Body of pancreas (tissue), 4 donors: Measurements from ENCODE around the gene NTRK1. TPM values are rescaled to one million over a fixed set of nuclear protein-coding genes. Genes with fewer than 3 reads are reported as not detected.

Source experiments
- ATAC-seq: fragments of 150-250 bp; one replicate; pipeline ENCODE4 v1.9.1; 2016
- DNase-seq, 4 donors: peaks; one replicate each; pipeline ENCODE4 v3.0.0-alpha.2; 2019
- H3K27ac ChIP-seq, 4 donors: fragments of 200-600 bp; sonication (generic); 1 replicate in 3 of 4; 2 replicates in 1 of 4; pipeline versions ENCODE4 v1.5.1 to v1.6.1; 2016 to 2019; ENCODE audit warnings: mild to moderate bottlenecking in 1 of 4, mixed read lengths in 1 of 4, moderate library complexity in 1 of 4
- H3K27me3 ChIP-seq, 2 donors: fragments of 200-600 bp; sonication (generic); one replicate each; pipeline ENCODE4 v1.6.0; 2016; ENCODE audit warnings: mild to moderate bottlenecking in 1 of 2
- H3K36me3 ChIP-seq, 2 donors: fragments of 200-600 bp; sonication (generic); replicated peaks in 1 of 2; 2 replicates each; pipeline ENCODE4 v1.5.1; 2016; ENCODE audit warnings: low read depth in 2 of 2; ENCODE audit not compliant: insufficient read depth in 1 of 2
- H3K4me1 ChIP-seq: fragments of 200-600 bp; sonication (generic); one replicate; pipeline ENCODE4 v1.6.0; 2016
- H3K4me3 ChIP-seq, 2 donors: fragments of 200-600 bp; sonication (generic); 1 replicate in 1 of 2; 2 replicates in 1 of 2; pipeline ENCODE4 v1.5.1; 2016 to 2019
- H3K9me3 ChIP-seq, 3 donors: fragments of 200-600 bp; sonication (generic); 1 replicate in 2 of 3; 2 replicates in 1 of 3; pipeline ENCODE4 v1.5.1; 2016
- CTCF ChIP-seq, 7 experiments: fragments of 450-650 bp in 4 of 7; fragments of 200-600 bp in 3 of 7; sonication (generic) in 3 of 7; IDR thresholded peaks; one replicate each; pipeline ENCODE4 v1.5.1; 2016 to 2019; ENCODE audit warnings: antibody characterized with exemption in 7 of 7
- POLR2A ChIP-seq, 3 donors: fragments of 450-650 bp; IDR thresholded peaks; one replicate each; pipeline ENCODE4 v1.6.1; 2016; ENCODE audit warnings: antibody characterized with exemption in 3 of 3, mild to moderate bottlenecking in 2 of 3
- WGBS, 2 donors: methylation state at CpG; one replicate each; pipeline ENCODE4 v1.1.5; 2017; 5-methylcytosine and 5-hydroxymethylcytosine counted together
- intact Hi-C: fragments of 100-400 bp; cut with DNase I; formaldehyde crosslinking; loops from one replicate; pipeline ENCODE4 v1.15.1; 2023
- total RNA-seq, 2 donors: library from RNA; depleted of rRNA; stranded (reverse); fragments of >200 nt; gene quantifications; one replicate each; pipeline ENCODE4 v1.1.0, GENCODE V29; 2016

NTRK1 gene
- total RNA-seq, 2 donors from 2014 or later: 0.99 TPM; not detected in 1

- DNase-seq (peak in 1 of 4 donors; percentile 36), ATAC-seq (peak; percentile 43)
- Histone ChIP-seq H3K4me1 (no peaks in the 10 kb centered on the region), H3K9me3 (no peaks in the 10 kb centered on the region), H3K27ac (peak overlapping the region in 2 of 4 donors; percentile 25 to 44), H3K36me3 (no peaks in the 10 kb centered on the region), H3K27me3 (peaks cover 0 to 7% of the 10 kb centered on the region in 2 donors), H3K4me3 (no peak overlapping the region)
- no peak for TF ChIP-seq CTCF (IDR thresholded peaks at IDR 0.05)
- TF ChIP-seq POLR2A (IDR thresholded peaks at IDR 0.05): no peak
- intact Hi-C loops: no loop called here
- 39 to 48% methylated on average over 10 to 13 of the region's 13 CpGs for WGBS, 2 donors
Measured at GRCh38 chr1:156898161-156898566, 37.5 kb downstream of the NTRK1 start.

GRCh38 chr1:156898971-156899664, 38.5 kb downstream of the NTRK1 start:
- no peak for DNase-seq
- Histone ChIP-seq H3K27ac (no peak overlapping the region), H3K36me3 (no peaks in the 10 kb centered on the region), H3K4me1 (no peaks in the 10 kb centered on the region), H3K9me3 (no peaks in the 10 kb centered on the region), H3K27me3 (no peaks in the 10 kb centered on the region), H3K4me3 (no peak overlapping the region)
- intact Hi-C loops: no loop called here
- ATAC-seq: no peak
- WGBS, 2 donors: 69 to 74% methylated on average over 12 of the region's 12 CpGs
- TF ChIP-seq POLR2A (IDR thresholded peaks at IDR 0.05): no peak
- no peak for TF ChIP-seq CTCF (IDR thresholded peaks at IDR 0.05)

GRCh38 chr1:156899956-156900718, 39.5 kb downstream of the NTRK1 start:
- no peak for ATAC-seq
- intact Hi-C loops: no loop called here
- Histone ChIP-seq H3K36me3 (no peaks in the 10 kb centered on the region), H3K4me3 (no peak overlapping the region), H3K27ac (no peak overlapping the region), H3K27me3 (no peaks in the 10 kb centered on the region), H3K9me3 (no peaks in the 10 kb centered on the region), H3K4me1 (no peaks in the 10 kb centered on the region)
- TF ChIP-seq POLR2A (IDR thresholded peaks at IDR 0.05) (no peak), CTCF (IDR thresholded peaks at IDR 0.05) (no peak)
- DNase-seq: no peak
- WGBS, 2 donors: 58 to 67% methylated on average over 7 to 12 of the region's 12 CpGs

GRCh38 chr1:156900896-156901589, 40.4 kb downstream of the NTRK1 start:
- H3K27me3 ChIP-seq: no peaks in the 10 kb centered on the region
- no peaks in the 10 kb centered on the region for H3K4me1 ChIP-seq
- no peak overlapping the region for H3K27ac ChIP-seq
- H3K4me3 ChIP-seq: no peak overlapping the region
- ATAC-seq (no peak), DNase-seq (no peak)
- 58 to 62% methylated on average over 4 to 6 of the region's 6 CpGs for WGBS, 2 donors
- no peaks in the 10 kb centered on the region for H3K36me3 ChIP-seq
- H3K9me3 ChIP-seq: no peaks in the 10 kb centered on the region
- no peak for TF ChIP-seq CTCF (IDR thresholded peaks at IDR 0.05)
- TF ChIP-seq POLR2A (IDR thresholded peaks at IDR 0.05): no peak
- intact Hi-C loops: no loop called here
